SHP77 (cell line): ENCODE measurements around the gene DAAM2.

Experiments
- DNase-seq, 2 experiments: peaks; one replicate each; lab custom pipeline; 2025; lab: John Stamatoyannopoulos, UW

DAAM2 gene

DNA sequence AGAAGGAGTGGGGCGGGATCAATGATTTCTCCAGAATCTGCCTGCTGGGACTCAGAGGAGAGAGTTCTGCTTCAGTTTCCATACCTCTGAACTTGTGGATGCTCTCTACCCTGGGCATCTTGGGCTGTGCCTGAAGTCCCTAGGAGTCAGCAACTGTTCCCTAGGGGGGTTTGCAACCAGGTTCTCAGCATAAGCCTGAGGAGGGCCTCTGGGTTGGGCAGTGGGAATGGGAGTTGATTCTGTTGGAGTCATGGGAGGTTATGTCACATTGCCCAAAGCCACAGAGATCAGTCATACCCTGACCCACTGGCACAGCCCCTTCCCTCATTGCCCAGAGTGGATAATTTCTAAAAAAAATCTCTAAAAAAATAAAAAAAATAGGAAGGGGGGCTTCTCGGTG, 94.7 kb downstream of the DAAM2 start:
- no peak for DNase-seq

DNA sequence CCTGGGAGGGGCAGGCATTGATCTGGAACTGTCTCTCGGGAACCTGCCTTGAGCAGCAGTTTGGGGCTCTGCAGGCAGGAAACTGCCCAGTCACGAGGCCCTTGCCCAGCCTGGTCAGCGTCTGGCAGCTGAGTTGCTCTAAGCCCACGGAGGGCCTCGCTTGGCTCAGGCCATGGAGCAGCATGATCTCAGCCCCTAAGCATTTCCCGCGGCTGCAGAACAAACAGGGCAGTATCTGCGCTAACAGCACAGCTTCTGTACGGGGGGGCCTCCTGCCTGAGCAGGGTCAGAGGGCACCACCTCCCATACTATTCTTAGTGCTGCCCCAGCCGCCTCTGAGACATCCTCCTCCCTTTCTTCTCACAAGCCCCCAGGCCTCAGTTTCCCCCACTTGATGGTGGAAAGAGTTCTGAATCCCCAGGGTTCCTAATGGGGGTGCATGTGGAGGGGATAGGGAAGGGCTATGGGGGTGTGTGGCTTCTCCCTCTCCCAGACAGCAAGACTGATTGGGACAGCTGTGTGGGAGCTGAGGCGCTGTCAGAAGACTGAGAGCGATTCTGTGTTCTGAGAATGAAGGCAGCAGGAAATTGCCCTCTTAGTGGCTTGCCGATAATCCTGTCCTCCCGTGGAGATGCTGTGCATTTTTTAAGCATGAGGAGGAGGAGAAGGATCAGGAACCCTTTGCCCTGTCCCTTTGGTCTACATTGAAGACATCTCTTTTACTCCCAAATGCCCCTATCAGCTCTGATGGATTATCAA, 95.7 kb downstream of the DAAM2 start:
- DNase-seq = no peak

DNA sequence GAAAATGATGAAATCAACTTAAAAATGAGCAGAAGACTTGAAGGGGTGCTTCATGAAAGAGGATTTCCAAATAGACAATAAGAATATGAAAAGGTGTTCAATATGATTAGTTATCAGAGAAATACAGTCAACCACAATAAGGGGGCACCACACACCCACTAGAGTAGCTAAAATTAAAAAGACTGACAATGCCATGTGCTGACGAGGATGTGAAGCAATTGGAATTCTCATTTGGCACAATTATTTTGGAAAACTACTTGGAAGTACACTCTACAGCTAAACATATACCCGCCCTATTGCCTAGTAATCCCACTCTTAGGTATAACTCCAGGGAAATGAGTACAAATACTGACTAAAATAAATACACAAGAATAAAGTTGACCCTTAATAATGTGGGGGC, 97.1 kb downstream of the DAAM2 start:
- no peak for DNase-seq

DNA sequence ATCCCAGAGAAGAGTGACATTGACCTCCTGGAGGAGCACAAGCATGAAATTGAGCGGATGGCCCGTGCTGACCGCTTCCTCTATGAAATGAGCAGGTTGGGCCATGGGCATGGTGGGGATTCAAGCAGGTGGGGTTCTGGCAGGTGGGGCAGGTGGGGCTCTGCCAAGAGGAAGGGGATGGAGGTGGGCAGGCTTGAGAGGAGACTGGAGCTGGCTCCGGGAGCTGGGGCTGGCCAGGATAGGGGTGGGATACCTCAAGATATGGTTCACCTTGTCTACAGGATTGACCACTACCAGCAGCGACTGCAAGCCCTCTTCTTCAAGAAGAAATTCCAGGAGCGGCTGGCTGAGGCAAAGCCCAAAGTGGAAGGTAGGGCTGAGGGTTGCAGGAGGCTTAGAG, 99.2 kb downstream of the DAAM2 start:
- DNase-seq = no peak

DNA sequence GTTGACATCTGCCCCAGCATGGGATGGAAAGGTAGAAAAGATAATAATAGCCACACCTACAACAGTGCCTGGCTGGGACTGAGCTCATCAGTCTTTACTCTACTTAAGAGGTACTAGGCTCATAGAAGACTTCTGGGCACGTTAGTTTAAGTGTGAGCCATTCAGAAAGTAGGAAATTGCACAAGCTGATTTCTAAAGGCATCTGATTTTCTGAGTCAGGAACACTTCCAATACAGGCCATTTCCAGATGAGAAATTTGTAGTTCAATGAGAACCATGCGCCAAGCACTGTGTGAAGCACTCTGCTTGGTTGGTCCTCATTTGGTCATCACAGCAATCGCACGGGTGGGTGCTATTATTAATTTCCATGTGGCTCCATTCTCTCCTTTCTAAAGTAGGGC, 99.8 kb downstream of the DAAM2 start:
- no peak for DNase-seq

DNA sequence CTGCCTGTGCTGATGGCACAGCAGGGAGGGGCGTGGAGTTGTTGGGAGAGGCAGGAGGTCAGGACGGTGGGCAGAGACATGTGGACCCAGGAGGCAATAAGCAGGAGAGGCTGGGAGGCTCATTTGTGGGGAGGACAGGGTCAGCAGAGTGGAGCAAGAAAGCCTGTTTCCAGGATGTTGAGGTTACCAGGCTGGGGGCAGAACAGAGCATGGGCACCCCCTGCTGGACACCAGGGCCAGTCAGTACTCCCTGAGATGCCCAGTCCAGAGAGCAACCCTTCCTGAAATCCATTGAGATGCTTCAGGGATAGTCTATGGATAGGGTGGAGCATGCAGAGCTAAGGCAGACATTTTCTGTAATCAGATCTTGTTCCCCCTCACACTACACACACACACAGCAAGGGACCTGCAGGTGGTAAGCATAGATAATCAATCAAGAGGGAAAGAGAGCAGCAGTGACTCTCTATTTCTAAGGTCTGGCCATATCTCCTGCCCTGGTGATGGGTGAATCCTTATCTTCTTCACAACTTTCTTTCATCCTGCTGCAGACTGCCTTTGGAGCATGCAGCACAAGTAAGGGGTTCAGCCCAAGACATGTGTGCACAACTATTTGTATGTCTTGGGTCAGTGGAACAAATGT, 100.4 kb downstream of the DAAM2 start:
- peak in 1 of 2 experiments; percentile 18 for DNase-seq

DNA sequence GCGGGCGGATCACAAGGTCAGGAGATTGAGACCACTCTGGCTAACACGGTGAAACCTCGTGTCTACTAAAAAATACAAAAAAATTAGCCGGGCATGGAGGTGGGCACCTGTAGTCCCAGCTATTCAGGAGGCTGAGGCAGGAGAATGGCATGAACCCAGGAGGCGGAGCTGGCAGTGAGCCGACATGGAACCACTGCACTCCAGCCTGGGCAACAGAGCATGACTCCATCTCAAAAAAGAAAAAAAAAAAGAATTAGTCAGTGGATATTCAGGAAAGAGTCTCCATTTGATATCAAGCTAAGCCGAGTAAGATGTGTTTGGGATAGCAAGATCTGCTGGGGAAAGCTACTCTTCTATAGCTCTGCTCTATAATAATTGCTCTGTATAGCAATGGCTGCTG, 101.1 kb downstream of the DAAM2 start:
- no peak for DNase-seq

DNA sequence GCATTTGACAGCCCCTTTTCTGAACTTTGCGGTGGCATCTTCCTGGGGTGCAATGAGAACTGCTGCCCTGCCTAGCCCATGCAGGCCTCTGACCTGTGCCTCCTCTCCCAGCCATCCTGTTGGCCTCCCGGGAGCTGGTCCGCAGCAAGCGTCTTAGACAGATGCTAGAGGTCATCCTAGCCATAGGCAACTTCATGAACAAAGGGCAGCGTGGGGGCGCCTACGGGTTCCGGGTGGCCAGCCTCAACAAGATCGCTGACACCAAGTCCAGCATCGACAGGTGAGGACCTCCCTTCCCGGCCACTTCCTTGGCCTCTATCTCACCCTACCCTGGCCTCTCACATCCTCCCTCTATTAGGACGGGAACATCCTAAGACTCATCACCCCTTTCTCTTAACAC, 104.5 kb downstream of the DAAM2 start:
- DNase-seq = no peak

DNA sequence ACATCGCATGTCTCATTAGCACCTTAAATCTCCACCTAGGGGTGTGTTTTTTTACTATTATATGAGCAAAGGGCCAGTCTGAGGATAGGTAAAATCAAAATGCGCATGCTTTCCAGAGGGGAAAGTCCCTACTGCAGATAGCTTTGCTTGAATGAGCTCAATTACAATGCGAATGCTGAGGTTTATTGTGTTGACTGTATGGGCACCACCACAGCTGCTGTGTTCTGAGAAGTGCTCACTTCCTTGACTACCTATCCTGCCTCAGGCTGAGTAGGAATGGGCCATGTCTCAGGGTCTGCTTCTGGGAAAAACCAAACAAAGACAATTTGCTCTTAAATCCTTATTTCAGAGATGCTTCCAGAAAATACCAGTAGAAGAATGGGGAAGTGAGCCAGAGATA, 105.5 kb downstream of the DAAM2 start:
- DNase-seq = no peak

DNA sequence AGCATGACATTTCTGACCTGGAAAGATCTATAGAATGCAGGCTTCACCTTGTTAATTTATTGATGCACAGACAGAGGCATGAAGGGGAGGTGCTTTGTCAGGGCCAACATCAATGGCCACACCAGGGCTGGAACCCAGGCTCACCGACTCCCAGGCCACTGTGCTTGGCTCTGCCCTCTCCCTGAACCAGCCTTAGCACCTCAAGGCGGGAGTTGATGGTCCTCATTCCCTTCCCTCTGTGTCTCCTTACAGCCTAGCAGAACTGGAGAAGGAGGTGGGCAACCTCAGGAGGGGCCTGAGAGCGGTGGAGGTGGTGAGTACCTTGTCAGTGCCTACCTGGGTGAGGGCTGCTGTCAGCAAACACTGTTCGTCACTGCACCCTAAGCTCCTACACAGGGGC, 106.4 kb downstream of the DAAM2 start:
- DNase-seq = no peak

DNA sequence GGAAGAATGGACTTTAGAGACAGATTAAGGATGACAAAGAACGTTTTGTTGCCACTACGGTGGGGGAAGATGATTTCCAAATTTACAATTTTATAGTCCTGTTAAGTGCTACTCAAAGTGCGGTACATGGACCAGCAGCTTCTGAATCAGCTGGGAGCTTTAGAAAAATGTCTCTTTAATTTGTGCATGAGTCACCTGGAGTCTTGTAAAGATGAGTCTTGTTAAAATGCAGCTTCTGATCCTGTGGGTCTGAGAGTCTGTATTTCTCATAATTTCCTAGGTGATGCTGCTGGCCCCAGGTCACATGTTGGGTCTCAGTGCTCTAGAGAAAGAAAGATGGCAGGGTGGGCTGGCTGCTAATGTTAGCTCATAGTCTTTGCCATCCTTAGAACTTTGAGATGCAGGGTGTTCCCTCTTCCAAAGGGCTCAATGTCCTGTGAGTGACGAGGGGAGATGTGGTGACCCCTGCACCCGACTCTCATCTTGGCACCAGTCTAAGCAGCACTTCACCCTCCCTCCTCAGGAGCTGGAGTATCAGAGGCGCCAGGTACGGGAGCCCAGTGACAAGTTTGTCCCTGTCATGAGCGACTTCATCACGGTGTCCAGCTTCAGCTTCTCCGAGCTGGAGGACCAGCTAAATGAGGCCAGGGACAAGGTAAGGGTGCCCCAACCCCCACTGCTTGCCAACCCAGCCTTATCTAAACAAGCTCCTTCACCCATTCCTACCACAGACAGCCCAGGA, 107.5 kb downstream of the DAAM2 start:
- DNase-seq = no peak

DNA sequence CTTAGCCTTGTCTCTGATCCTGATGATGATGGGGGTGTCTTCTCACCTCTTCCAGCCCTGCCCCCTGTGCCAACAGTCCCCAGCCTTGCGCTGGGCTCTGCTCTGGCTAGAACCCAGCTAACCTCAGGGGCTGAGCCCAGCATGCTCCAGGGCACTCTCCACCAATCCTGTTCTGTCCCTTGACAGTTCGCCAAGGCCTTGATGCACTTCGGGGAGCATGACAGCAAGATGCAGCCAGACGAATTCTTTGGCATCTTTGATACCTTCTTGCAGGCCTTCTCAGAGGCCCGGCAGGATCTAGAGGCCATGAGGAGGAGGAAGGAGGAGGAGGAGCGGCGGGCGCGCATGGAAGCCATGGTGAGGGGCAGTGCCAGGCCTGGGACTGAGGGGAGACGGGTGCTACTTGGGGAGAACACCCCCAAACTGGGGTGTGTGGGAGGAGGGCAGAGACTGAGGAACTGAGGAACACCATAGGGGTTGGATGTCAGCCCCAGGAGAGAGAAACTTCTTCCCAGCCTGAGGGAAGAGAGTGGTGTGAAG, 109.0 kb downstream of the DAAM2 start:
- DNase-seq = no peak

DNA sequence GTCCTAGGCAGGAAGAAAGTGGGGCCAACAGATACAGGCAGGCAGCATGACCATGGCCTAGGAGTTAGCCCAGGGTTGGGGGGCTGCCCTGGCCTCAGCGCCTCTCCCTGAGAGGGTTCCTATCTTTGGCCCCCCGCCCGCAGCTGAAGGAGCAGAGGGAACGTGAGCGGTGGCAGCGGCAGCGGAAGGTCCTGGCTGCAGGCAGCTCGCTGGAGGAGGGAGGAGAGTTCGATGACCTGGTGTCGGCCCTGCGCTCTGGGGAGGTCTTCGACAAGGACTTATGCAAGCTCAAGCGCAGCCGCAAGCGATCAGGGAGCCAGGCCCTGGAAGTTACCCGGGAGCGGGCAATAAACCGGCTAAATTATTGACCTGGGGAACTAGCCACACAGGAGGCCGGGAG, 109.5 kb downstream of the DAAM2 start:
- DNase-seq = no peak

DNA sequence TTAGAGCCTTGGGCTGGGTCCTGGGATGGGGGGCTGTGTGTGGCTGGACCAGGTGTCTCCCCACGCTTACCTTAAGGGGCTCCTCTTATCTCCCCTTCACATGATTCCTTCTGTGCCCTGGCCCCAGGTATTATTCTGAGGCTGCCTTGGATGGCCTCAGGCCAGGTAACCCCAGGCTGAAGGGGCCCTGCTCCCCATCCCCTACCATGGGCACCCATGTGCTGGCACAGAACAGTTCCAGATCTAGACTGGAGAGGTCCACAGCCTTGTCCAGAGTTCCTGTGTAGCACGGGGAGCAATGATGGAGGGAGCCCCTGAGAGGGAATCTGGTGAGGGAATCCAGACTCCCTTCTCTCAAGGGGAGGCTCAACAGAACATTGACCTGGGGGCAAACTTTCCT, 110.0 kb downstream of the DAAM2 start:
- no peak for DNase-seq

DNA sequence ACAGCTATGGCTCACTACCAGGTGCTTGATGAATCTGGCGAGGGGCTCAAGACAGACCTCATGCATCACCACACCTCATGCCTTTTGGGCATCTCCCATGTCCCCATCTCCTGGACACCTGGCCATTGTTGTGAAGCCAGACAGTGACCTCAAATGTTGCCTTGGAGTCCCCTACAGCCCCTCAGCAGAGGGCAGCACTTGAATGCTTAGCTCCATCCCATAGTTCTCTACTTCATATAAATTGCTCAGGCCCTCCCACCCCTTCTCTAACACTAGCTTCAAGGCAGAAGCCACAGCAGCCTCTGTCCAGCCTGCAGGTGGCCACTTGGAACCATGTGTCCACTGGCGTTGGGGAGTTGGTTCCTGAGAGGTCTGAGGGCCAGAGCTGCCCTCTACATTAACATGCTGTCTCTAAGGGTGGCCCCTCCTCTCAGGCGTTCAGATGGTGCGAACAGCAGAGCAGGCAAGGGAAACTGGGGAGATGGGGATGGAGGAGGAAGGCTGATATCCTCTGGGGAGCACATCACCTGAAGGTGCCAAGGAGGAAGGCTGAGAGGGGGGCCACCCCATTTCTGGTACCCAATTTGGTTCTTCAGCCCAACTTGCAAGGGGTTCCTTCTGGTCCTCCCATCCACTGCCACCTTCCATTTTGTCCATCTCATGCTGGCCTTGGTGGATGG, 110.8 kb downstream of the DAAM2 start:
- no peak for DNase-seq

DNA sequence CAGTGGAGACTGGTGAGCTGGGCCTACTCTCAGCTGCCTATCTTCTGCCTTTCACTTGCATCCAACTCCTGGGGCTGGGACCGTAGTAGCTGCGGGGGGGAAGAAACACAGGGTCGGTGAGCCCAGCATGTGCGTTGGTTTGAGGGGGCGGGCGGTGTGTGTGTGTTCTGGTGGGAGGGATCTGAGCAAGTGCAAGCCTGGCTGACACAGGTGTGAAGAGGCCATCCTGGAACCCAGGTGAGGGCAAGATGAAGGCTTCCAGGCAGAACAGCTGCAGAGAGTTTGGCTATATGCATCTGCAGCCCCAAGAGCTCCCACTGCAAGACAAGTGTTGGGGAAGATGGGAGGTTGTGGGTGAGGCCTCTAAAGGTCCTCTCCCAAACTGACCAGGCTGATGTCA, 111.5 kb downstream of the DAAM2 start:
- no peak for DNase-seq

DNA sequence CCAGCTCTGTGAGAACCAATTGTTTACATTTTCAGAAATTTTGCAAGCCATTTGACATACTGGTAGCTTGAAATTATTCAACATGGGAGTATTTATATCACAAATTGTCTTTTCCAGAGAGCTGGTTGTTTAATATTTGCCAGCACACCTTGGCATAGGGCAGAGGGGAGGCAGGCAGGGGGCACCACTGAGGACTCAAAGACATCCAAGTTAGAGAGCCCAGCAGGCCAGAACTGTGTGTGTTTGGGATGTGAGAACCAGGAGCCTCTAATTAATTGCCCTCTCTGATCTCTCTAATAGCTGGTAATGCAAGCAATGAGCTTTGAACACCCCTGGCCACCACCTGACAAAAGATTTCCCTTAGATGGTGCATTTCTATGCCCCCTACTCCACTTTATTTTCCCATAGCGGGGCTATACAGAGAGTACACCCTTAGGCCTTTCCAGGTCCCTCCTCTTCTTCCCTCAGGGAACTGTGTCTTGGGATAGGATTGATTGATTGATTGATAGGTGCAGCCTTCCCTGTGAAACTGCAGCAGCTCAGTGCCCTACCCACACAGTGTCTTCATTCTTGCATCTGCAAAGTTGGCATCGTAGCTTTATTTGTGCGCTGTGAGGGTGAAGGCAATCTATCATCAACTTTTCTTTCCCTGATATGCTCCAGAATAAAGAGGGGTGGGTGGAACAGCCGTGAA, 112.9 kb downstream of the DAAM2 start:
- no peak for DNase-seq

DNA sequence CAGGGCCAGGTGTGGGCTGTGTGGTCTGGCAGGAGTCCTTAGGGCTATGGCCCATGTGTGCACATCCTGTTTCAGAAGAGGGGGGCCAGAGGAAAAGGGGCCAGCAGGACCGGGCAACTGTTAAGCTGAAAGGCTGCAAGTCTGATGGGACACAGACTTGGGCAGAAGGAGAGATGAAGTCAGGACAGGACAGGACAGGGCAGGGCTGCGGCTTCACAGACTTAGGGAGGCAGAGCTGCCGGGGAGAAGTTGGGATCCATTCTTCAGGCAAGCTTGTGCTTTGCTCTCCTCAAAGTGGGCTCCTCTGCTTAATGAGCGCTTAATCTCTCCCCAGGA, 113.4 kb downstream of the DAAM2 start:
- no peak for DNase-seq

DNA sequence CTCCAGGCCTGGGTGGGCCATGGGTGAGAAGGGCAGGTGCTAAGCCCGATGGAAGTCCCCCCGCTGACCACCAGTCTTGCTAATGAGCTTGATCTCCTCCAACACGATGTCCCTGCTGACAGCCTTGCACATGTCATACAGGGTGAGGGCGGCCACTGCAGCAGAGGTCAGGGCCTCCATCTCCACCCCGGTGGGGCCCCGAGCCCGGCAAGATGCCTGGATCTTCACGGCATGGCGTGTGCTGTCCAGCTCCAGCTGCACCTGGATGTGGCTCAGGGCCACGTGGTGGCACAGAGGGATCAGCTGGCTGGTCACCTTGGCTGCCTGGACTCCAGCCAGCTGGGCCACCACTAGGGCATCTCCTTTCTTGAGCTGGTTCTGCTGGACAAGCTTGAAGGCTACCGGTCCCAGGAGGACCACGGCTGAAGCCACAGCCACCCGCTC, 114.2 kb downstream of the DAAM2 start:
- DNase-seq = no peak

DNA sequence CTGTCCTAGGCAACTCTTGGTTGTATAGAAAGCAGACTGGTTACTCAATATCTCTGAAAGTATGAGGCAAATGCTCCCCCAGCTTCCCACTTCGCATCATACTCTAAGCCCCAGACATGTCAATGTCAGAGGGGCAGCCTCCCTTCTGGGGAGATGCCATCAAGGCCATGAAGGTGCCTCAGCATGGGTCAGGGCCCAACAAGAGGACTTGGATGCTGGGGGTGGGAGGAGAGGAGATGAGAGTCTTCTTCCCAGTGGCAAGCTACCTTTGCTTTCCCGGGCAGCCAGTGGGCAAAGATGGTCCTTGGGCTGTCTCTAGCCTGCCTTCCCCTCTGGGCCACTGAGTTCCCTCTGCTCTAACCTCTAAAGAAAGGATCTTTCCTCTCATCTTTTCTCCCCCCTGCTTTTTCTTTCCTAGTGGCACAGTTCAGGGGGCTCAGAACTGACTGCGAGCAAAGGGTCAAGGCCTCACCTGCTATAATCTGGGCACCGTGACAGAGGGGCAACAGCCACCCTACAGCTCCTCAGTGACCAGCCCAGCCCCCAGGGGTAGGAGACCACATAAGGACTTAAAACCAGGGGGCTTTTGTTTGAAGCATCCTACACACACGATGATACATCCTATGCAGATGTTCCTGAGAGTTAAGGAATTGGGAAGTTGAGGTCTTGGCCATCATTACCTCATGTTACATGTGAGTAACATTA, 115.8 kb downstream of the DAAM2 start:
- no peak for DNase-seq
